HTR-8/SVneo (cell line): ENCODE data around the gene B4GALNT1.
"Not testable (repeated sequence)": the region's sequence is repeated elsewhere in the genome, so short reads cannot be mapped to it uniquely, and the experiment has no call there.

ENCODE experiments used
- DNase-seq: peaks from one replicate; pipeline ENCODE4 v3.0.0; 2011; ENCODE audit warnings: low spot score, mixed read lengths; ENCODE audit not compliant: insufficient read length
- FAIRE-seq: peaks from 2 replicates; lab custom pipeline; 2011; peaks lifted over from hg19 to GRCh38; lab: Jason Lieb, UNC

B4GALNT1 gene

DNA sequence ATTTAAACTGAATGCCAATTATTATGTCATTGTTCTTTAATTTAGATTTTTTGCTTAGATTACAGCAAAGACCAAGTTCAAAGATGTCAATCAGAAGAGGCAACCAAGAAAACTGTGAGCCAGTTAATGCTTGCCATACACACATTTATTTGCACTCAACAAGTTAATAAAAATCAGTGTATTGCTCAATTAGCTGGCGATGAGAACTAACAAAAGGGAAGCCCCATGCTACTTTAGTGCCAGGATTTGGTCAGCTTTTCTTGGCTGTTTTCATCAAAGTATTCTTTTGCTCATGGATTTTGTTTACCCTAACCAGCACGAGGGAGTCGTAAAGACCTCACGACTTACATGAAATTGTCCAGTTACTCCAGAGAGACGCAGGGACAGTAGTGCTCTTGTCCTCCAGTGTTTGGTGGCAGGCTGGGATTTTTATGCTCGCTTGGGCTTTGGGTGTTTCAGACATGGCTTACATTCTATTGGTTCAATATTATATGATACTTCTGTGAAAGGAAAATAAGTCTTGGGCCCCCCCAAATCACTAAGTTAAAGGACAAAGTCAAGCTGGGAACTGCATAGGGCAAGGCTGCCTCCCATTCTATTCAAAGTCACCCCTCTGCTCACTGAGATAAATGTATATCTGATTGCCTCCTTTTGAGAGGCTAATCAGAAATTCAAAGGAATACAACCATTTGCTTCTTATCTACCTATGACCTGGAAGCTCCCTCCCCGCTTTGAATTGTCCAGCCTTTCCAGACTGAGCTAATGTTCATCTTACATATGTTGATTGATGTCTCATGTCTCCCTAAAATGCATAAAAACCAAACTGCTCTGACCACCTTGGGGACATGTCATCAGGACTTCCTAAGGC lies 7.4 kb upstream of the B4GALNT1 start:
- DNase-seq (no peak), FAIRE-seq (no peak)

DNA sequence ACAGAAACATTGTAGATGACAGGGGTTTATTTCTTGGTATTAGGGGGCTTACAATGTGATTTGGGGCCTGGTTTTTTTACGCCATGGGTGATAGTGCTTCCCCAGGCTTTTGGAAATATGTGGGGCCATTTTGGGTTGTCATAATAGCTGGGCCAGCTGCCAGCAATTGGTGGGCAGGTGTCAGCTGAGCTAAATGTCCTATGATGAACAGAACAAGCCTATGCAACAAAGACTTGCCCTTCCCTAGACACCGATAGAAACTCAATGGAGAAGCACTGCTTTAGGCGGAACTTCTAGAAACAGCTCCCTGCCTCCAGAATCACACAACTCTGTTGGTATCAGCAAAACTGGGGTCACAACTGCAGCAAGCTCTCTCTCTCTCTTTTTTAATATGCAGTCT lies 5.1 kb upstream of the B4GALNT1 start:
- FAIRE-seq = no peak
- DNase-seq = peak; percentile 0

DNA sequence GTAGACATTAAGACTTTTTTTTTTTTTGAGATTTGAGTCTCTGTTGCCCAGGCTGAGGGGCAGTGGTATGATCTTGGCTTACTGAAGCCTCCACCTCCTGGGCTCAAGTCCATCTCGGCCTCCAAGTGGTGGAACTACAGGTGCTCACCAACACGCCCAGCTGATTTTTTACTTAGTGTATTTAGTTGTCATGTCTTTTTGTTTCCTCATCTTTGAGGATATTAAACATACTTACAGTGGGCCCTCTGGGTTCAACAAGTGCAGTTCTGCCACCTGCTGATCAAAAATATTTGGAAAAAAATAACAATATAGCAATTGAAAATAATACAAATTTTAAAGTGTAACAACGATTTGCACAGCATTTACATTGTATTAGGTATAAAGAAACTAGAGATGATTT lies 4.4 kb upstream of the B4GALNT1 start:
- DNase-seq (no peak), FAIRE-seq (no peak)

DNA sequence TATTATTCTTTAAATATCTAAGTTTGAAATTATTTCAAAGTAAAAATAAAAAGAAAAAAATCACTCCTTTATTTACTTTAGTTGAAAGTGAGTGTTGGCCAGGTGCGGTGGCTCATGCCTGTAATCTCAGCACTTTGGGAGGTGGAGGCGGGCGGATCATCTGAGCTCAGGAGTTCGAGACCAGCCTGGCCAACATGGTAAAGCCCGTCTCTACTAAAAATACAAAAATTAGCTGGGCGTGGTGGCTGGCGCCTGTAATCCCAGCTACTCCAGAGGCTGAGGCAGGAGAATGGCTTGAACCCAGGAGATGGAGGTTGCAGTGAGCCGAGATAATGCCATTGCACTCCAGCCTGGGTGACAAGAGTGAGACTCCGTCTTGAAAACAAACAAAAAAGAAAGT lies 3.7 kb upstream of the B4GALNT1 start:
- not testable (repeated sequence) for FAIRE-seq, DNase-seq

DNA sequence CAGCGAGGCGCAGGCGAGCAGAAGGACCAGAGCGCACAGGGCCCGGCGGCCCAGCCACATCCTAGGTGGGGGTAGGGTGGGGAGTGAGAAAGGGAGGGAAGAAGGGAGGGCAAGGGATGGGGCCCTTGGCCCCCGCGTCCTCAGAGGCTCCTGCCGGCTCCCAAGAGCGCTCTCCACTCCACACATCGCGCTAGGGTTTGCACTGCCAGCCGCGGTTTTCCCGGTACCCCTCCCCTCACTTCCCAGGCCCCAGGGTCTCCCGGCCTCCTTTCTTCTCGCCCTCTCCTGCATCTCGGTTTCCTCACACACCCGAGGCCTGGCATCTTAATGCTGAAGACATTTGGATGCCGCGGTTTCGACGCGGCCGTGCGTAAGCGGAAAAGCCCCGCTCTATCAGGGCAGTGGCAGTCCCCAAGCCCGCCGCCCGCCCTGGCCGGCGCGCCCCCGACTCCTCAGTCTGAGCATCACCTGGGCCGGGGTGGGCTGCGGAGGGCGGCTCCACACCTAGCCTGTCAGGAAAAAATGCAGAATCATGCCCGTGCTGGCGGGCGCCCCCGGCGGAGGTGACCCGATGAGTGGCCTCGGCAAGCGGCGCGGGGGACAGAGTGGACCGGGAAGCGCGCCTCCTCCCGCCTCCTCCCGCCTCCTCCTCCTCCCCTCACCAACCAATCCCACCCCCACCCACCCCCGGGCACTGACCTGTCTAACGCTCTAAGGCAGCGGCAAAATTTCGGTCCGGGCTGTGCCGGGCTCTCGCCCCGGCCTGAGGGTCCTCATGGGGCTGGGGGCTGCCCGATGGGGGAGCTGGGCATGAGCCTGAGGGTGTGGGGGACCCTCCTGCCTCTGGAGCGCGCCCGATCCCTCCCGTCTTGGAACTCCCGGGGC lies 686 bp downstream of the B4GALNT1 start:
- no peak for FAIRE-seq
- DNase-seq = no peak

DNA sequence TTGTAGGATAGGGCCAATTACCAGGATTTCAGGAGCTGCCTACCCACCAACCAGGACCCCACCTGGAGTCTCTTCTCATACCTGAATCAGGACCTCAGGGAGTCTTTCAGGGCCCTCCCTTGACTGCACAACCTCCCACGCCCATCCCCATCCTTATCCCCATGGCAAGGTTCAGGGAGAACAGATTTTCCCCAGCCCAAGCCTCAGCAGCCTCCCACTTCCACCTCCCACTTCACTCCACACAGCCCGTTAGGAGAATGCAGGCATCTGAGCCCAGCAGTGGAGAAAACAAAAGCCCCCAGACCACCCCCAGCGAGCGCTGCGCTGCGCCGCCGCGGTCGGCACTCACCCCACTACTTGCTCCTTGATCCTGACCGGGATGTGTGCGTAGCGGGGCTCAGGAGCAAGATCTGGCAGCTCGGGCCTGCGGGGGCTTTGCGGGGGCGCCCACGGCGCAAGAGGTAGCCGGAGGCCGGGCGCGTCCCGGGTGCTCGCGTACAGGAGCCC lies 1.4 kb downstream of the B4GALNT1 start:
- no peak for DNase-seq
- FAIRE-seq = no peak

DNA sequence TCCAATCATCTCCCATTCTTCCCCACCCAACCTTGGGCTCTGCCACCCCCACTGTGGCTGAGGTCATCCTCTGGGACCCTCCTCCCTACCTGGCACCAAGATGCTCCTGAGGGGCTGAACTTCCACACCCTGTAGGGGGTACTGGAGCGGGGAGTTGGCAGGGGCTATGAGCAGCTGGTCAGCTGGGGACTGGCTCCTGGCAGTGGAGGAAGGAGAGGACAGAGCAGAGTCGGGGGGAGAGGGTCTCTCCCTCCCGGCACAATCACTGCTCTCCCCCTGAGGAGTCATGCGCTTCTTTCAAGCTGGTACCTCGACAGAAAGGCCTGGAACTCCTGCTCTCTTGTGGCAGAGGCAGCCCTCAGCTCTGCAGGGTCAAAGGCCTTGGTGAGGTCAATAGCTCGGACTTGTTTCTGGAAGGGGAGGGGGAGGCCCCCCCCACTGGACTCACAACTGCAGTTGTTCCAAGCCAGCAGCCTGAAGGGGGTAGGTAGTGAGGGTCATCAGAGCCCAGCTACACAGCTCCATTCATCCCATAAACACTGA lies 2.0 kb downstream of the B4GALNT1 start:
- FAIRE-seq = no peak

DNA sequence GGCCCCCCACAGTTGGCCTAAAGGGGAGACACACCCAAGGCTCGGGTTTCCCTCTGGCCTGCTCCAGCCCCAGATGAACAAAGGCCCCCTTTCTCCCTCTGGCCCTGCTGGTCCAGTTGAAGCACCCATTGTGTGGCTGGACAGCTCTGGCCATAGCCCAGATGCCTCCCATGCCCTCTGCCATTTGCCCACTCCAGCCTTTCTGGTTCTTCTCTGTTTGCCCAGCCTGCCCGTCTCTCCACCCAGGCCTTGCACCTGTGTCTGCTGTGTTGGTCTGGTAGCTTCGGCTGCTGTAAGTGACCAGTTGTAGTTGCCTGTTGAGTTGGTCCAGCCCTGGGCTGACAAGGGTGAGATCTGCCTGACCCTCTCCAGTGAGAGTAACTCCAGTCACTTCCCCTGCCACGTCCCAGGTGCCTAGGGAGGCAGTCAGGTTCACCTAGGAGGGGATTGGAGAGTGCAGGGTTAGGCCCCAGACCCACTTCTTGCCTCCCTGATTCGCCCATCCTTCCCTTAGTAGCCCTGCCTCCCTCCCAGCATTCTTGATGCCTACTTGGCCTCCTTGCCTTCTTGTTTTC lies 3.0 kb downstream of the B4GALNT1 start:
- FAIRE-seq = peak; percentile 16
- DNase-seq = no peak

More for the DNA sequence above, 2.0 kb downstream of the B4GALNT1 start:
- DNase-seq = no peak

DNA sequence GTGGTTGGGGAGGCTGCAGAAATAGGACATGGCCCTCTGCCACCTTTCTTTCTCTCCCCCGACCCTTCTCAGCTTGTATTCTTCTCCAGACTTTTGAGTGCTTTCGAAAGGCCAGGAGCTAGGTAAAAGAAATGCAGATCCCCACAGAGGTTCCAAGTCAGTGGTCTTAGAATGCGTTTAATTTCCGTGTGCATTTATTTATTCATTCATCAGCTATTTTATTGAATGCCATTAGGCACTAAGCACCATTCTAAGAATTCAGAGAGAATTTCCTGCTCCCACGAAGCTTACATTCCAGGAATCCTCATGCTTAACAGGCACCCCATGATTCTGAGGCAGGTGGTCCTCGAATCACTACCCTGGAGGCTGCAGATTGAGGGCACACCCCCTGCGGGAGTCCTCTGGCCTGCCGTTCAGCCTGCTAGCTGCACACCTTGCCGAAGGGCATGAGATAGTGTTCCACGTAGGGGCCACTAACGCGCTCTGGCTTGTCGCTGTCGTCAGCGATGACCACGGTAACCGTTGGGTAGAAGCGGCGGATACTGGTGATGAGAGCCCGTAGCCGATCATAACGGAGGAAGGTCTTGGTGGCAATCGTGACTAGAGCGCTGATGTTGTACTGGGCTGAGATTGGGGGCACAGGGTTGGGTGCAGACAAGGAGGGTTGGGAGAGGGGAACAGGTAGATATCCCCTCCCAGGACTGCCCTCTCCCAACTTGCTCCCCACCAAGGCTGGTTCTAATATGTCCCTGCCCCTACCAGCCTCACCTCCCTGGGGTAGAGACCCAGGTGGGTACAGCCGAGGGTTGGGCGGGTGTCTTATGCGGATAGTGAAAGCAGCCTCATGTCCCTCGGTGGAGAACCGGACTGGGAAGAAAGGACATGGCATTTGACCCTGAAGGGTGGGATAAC lies 4.5 kb downstream of the B4GALNT1 start:
- no peak for FAIRE-seq
- no peak for DNase-seq

DNA sequence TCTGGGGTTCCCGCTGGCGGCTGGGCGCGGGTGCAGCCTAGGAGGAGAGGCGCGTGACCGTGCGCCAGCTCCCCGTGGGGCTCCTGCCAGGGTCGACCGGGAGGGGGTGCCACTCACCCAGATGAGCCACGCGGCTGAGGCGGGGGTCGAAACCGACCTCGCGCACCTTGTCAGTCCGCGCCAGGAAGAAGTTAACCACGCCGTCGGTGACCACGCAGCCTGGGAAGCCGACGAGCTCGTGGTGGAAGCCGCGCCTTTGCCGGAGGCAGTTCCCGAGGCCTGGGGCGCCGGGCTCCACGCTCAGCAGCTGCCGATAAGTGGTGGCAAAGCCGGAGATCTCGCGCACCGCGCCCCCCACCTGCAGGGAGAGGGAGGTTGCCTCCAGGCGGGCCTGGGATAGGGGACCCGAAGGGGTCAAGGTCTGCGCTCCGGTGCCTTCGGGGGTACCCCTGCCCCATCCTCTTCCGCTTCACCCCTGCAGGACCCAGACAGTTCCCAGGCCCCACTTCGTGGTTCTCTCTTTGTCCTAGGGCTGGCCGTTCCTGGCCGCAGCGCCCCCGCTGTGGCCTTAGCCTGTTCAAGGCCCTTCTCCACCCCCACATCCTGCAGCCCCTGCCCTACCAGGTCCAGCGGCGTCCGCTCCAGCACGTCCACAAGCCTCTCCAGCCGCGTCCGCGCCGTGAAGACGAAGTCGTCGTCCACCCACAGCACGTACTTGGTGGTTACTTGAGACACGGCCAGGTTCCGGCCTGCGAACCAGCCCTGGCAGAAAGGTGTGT lies 5.3 kb downstream of the B4GALNT1 start:
- DNase-seq (no peak), FAIRE-seq (no peak)

DNA sequence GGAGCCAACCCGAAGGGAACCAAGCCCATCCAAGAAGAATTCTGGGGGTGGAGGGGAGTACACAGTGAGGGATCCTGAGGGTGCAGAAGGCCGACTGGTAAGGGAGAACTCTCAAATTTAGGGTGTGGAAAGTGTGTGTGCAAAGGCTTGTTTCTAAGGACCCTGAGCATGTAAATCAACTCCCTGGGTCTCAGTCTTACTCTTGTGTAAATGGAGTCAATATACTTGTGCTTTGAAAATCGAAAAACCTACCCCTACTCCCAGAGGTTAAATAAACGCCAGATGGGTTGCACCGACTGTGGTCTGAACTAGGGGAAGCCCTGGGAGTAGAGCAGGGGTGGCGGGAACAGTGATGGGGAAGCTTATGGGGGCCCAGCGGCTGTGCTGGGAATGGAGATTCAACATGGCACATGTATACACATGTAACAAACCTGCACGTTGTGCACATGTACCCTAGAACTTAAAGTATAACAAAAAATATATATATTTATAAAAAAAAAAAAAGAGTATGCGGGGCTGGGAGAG lies 6.0 kb downstream of the B4GALNT1 start:
- no peak for DNase-seq
- no peak for FAIRE-seq

DNA sequence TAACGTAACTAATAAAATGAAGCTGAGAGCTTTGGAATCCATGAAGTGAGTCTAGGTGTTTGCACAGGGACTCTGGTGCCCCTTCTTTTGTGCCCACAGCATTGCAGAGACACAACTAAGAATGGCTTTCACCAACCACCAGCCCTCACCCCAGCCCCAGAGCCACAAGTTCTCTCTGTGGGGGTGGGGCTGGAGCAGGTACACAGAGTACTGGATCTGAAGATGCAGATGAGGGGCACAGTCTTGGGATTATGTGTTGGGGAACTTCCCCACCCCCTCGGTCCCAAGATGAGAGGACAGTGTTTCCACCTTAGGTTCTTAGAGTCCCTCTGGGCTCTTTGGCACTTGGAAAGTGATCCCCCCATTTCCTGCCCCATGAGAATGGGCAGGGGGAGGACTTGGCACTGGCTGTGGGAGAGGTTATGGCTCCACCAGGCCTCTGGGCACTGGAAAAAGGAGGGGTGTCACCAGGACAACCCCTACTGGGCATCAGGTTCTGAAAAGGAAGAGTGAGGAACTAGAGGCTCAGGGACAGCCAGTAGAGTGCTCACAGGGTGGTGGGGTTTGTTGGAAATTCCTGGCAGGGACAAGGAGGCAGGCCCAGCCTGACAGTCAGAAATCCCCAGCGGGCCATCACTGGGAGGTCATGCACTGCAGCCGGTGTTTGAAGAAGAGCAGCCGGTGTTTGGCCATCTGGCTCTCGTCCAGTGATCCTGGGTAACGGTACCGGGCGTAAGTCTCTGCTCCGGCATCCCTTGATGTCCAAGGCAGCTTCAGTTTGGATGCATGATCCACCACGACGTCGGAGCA lies 6.7 kb downstream of the B4GALNT1 start:
- no peak for DNase-seq
- no peak for FAIRE-seq

DNA sequence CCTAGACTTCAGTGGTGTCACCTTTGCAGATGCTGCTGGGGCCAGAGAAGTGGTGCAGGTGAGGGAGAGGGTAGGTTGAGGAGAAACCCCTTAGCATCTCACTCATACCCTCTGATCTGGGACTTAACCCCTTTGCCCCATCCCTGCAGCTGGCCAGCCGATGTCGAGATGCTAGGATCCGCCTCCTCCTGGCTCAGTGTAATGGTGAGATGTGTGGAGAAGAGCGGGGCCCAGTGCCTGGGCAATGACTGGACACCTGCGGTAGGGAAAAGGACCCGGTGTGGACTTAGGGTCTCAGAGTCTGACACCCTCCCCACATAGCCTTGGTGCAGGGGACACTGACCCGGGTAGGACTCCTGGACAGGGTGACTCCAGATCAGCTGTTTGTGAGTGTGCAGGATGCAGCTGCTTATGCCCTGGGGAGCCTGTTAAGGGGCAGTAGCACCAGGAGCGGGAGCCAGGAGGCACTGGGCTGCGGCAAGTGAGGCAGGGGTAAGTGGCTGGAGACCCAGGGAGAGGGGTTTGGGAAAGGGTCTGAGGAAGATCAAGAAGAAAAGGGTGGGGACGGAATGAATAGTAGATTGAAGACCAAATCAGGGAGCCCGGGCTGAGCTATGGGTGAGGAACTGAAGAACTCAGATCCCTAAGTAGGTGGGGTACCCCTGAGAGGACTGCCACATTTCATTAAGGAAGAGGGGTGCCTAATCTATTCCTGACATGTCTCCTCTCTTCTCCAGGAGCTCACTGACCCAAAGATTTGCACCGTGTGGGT lies 7.6 kb downstream of the B4GALNT1 start:
- DNase-seq (no peak), FAIRE-seq (no peak)

DNA sequence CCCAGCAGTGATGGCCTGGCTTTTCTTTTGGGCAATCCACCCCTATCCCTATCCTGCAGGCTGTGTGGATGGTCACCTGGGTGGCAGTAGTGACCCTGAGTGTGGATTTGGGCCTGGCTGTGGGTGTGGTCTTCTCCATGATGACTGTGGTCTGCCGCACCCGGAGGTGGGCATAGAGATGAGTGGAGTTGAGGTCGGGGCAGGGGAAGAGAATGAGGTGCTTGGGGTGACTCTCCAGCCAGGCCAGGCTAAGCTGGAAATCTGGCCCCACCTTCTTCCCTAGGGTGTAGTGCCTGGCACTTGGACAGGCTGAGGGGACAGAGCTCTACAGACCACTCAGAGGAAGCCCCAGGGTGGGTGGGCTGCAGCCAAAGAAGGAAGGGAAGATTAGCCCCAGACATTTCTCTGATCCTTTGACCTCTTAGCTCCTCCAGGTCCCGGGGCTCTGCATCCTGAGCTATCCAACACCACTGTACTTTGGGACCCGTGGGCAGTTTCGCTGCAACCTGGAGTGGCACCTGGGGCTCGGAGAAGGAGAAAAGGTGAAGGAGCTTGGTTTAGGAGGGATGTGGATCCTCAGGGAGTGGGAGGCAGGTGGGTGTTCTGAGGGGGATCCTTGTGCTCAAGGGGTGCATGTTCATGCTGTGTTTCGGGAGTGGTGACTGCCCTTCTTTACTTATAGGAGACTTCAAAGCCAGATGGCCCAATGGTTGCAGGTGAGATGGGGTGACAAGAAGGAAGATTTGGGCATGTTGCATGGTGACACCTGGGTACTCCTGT lies 8.4 kb downstream of the B4GALNT1 start:
- DNase-seq (no peak), FAIRE-seq (peak; percentile 65)

DNA sequence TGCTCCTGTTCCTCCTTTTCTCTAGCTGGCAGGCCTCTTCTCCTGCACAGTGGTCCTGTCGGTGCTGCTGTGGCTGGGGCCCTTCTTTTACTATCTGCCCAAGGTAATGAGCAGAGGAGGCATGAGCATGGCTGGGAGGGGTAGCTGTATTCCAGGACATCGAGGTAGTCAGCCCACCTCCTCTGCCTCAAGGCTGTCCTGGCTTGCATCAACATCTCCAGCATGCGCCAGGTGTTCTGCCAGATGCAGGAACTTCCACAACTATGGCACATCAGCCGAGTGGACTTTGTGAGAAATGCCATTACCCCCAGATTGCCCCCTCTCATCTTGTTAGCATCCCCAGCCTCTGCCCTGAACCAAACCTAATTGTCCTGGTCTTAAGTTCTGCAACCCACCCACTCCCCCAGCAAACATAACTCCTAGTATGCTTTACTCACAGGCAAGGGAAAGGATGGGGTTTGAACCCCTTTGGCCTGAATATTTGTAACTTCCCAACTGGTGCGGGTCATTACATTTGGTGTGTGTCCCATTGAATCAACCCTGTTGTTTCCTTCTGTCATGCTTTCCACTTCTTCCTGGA lies 9.1 kb downstream of the B4GALNT1 start:
- no peak for FAIRE-seq
- DNase-seq = no peak

DNA sequence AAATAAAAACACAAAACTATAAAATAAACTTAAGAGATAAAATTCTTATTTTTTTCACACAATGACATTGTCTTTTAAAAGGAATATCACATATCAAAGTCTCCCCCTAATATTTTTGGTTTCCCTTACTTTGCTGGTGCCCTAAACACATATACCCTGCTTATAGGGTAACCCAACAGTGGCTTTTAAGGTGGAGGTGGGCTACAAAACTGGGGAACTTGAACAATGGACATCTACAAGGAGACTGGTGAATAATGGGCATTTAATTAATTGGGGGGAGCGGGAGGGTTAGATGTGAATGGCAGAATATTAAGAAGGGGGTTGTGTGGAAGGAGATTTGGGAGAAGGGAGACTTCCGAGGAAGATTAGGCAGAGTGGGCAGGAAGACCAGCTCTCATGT lies 9.6 kb downstream of the B4GALNT1 start:
- DNase-seq = no peak
- no peak for FAIRE-seq
